K562 treated with DMSO at 1 percent for 24 hours (cell line): ENCODE measurements around the gene B3GNT3. TPM values are rescaled to one million over a fixed set of nuclear protein-coding genes. Genes with fewer than 3 reads are reported as not detected.

Experiments
- total RNA-seq: library from RNA; unstranded; fragments of 300-600 nt; gene quantifications from 2 replicates; pipeline ENCODE4 v1.2.3, GENCODE V29; 2022; ENCODE audit warnings: low read depth; ENCODE audit not compliant: insufficient read depth

The B3GNT3 gene
- 1.3 TPM in 2 replicates for total RNA-seq

DNA sequence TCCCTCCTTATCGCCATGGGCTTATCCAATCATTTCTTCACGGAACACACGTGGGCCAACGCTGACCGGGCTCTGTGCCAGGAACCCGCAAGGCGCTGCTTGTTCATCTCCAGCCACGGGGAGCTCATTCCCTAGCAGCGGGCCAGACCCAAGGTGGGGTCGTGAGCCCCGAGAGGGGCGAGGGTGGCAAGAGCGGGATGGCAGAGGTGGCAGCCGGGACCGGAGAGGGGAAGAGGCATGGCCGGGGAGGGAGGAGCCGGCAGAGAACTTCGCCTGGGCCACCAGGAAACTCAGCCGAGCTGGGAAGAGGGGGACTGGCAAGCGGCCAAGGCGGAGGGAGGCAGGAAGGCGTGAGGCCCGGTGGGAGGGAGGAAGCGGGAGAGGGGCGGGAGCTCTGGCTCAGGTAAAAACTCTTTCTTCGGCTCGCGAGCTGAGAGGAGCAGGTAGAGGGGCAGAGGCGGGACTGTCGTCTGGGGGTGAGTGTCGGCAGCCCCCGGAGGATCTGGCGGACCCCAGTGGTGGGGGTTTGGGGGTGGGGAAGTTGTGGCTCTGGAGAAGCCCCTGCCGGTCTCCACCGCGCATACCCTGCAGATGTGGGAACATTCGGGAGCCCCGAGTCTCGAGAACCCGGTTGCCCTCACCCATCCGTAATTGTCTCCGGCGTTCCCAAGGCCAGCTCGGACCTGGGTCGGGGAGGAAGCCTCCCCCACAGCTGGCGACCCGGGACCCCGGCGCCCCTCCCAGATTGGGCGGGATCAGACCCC is at the start of gene B3GNT3:
B3GNT3 (plus strand) TSS at position 408 of the 764 bp plus-strand sequence. CDS start 12,670 bp downstream, outside the sequence.

GRCh38 chr19:17751103-17751911 is 43.6 kb upstream of the B3GNT3 start, which contains the start of gene FCHO1:
Gene FCHO1, plus strand, starts transcription at chr19:17751477. Its CDS starts 3,688 bp downstream, at chr19:17755165.

GRCh38 chr19:17821190-17821589 is 26.3 kb downstream of the B3GNT3 start, which contains the start of gene INSL3:
Gene INSL3, minus strand, starts transcription at chr19:17821519. Its CDS starts 13 bp downstream, at chr19:17821506.

GRCh38 chr19:17847538-17848366 is 52.8 kb downstream of the B3GNT3 start, which contains the start of gene JAK3:
Gene JAK3, minus strand, starts transcription at chr19:17847982. Its CDS starts 3,565 bp downstream, at chr19:17844417.

GRCh38 chr19:17859533-17860330 is 64.8 kb downstream of the B3GNT3 start, which contains the start of gene RPL18A:
Gene RPL18A, plus strand, starts transcription at chr19:17859910. Its CDS starts 47 bp downstream, at chr19:17859957.

Other genes with a start within 250 kb of the B3GNT3 start
- gene COLGALT1, start 239.5 kb upstream of the B3GNT3 start, total RNA-seq: 97.1 and 98.2 TPM in 2 replicates
- 0.38 and 0.61 TPM in 2 replicates for gene UNC13A, start 106.8 kb upstream of the B3GNT3 start, total RNA-seq
- 119 and 127 TPM in 2 replicates for gene MAP1S, start 75.7 kb upstream of the B3GNT3 start, total RNA-seq
- 37.7 and 38.8 TPM in 2 replicates for gene FCHO1, start 43.7 kb upstream of the B3GNT3 start, total RNA-seq
- gene INSL3, start 26.4 kb downstream of the B3GNT3 start, total RNA-seq: not detected in 2 replicates
- 0.14 and 0.36 TPM in 2 replicates for gene JAK3, start 52.8 kb downstream of the B3GNT3 start, total RNA-seq
- gene RPL18A, start 64.8 kb downstream of the B3GNT3 start, total RNA-seq: 7,407 and 7,918 TPM in 2 replicates
- 0.32 and 0.58 TPM in 2 replicates for gene SLC5A5, start 76.8 kb downstream of the B3GNT3 start, total RNA-seq
- 170 TPM in 2 replicates for gene CCDC124, start 137.9 kb downstream of the B3GNT3 start, total RNA-seq
- gene KCNN1, start 172.0 kb downstream of the B3GNT3 start, total RNA-seq: 11.6 and 13.7 TPM in 2 replicates
- 34.4 and 34.9 TPM in 2 replicates for gene ARRDC2, start 213.0 kb downstream of the B3GNT3 start, total RNA-seq